ENCODE measurements around the gene SMARCC1.

DNA sequence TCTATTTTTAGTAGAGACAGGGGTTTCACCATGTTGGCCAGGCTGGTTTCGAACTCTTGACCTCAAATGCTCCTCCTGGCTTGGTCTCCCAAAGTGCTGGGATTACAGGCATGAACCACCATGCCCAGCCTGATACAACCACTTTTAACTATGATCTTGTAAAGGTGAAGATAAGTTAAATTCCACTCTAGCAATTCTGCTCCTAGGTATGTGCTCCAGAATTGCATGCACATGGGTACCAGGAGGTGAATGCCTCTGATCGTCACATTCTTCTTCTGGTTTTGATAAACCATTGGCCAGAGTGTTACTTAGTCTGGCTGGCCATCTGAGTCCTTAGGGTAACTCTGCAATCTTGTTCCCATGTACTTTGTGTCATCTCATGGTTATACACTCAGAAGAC lies 225.3 kb downstream of the SMARCC1 start:
- TF ChIP-seq, protein P1, sequence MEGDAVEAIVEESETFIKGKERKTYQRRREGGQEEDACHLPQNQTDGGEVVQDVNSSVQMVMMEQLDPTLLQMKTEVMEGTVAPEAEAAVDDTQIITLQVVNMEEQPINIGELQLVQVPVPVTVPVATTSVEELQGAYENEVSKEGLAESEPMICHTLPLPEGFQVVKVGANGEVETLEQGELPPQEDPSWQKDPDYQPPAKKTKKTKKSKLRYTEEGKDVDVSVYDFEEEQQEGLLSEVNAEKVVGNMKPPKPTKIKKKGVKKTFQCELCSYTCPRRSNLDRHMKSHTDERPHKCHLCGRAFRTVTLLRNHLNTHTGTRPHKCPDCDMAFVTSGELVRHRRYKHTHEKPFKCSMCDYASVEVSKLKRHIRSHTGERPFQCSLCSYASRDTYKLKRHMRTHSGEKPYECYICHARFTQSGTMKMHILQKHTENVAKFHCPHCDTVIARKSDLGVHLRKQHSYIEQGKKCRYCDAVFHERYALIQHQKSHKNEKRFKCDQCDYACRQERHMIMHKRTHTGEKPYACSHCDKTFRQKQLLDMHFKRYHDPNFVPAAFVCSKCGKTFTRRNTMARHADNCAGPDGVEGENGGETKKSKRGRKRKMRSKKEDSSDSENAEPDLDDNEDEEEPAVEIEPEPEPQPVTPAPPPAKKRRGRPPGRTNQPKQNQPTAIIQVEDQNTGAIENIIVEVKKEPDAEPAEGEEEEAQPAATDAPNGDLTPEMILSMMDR (IDR thresholded peaks at IDR 0.05; ENCODE audit: insufficient read depth, low read length), result no peak
- TF ChIP-seq POLR2AphosphoS5 (IDR thresholded peaks at IDR 0.05; ENCODE audit: low read depth) (no peak), GABPA (IDR thresholded peaks at IDR 0.05; ENCODE audit: low read depth) (no peak), SPI1 (IDR thresholded peaks at IDR 0.05; ENCODE audit: borderline replicate concordance, low read depth) (no peak)
- TF ChIP-seq, protein P2, sequence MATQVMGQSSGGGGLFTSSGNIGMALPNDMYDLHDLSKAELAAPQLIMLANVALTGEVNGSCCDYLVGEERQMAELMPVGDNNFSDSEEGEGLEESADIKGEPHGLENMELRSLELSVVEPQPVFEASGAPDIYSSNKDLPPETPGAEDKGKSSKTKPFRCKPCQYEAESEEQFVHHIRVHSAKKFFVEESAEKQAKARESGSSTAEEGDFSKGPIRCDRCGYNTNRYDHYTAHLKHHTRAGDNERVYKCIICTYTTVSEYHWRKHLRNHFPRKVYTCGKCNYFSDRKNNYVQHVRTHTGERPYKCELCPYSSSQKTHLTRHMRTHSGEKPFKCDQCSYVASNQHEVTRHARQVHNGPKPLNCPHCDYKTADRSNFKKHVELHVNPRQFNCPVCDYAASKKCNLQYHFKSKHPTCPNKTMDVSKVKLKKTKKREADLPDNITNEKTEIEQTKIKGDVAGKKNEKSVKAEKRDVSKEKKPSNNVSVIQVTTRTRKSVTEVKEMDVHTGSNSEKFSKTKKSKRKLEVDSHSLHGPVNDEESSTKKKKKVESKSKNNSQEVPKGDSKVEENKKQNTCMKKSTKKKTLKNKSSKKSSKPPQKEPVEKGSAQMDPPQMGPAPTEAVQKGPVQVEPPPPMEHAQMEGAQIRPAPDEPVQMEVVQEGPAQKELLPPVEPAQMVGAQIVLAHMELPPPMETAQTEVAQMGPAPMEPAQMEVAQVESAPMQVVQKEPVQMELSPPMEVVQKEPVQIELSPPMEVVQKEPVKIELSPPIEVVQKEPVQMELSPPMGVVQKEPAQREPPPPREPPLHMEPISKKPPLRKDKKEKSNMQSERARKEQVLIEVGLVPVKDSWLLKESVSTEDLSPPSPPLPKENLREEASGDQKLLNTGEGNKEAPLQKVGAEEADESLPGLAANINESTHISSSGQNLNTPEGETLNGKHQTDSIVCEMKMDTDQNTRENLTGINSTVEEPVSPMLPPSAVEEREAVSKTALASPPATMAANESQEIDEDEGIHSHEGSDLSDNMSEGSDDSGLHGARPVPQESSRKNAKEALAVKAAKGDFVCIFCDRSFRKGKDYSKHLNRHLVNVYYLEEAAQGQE (IDR thresholded peaks at IDR 0.05; ENCODE audit: insufficient replicate concordance, low read depth), result no peak

Data from HL-60 (cell line).